Measurements from ENCODE around the gene PPIL6.

GRCh38 chr6:109485266-109485935 lies 45.0 kb upstream of the PPIL6 start:
- TF ChIP-seq CTCF (IDR thresholded peaks at IDR 0.05; ENCODE audit: low read length) (no peak), EZH2phosphoT487 (IDR thresholded peaks at IDR 0.05; ENCODE audit: low read length) (no peak), EZH2 (optimal IDR thresholded peaks at IDR 0.05; ENCODE audit: low read depth, low read length) (no peak)

Data from MM.1S (cell line).